ENCODE results near the gene PCP4.
A peak's percentile ranks its signal among the peaks of the same experiment; 100 is the strongest.

The PCP4 gene

DNA sequence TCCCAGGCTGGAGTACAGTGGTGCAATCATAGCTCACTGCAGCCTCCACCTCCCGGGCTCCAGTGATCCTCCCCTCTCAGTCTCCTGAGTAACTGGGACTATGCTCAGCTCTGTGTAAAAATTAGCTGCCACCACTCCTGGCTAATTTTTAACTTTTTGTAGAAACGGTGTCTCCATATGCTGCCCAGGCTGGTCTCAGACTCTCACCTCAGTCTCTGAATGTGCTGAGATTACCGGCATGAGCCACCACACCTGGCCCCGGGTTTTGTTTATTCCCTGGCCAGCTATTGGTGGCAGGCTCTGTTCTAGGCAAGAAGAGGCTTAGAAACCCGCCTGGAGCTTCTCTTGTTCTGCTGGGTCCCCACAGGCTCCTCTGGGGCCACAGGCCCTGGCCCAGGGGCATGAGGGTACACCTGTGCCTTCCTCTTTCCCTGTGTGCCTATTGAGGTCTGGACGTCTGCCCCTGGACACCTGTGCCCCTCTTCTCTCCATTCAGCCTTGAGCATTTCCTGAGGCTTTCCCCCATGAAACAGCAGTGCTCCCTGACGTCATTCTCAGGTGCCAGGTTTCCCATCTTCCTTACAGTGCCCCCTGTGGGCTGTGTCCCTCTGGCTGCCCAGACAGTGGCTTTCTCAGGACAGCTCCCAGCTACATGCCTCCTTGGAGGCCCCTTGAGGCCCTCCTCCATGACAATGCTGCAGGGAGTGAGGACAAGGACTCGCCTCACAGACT lies 57.5 kb downstream of the PCP4 start:
- DNase-seq: no peak

DNA sequence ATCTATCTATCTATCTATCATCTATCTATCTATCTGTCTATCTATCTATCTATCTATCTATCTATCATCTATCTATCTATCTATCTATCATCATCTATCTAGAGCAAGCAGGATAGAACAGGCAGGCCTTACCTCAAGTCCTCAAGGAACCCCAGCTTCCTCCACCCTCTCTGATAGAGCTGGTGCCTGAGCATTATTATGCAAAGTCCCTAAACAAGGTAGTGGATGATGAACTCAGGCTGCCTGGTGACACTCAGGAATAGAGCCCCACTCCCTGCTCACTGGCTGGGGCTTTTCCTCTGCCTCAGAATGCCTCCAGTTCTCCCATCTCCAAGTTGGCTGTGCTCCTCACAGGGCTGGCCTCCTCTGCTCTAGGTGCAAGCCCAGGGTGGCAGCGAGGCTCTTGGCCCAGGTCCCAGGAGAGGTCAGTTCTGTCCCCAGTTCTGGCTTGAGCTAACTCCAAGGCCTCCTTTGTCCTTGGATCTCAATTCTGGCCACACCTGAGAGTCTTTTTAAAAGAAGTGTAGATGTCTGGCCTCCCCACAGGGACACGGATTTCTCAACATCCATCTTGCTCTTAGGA lies 60.2 kb downstream of the PCP4 start:
- DNase-seq: no peak

DNA sequence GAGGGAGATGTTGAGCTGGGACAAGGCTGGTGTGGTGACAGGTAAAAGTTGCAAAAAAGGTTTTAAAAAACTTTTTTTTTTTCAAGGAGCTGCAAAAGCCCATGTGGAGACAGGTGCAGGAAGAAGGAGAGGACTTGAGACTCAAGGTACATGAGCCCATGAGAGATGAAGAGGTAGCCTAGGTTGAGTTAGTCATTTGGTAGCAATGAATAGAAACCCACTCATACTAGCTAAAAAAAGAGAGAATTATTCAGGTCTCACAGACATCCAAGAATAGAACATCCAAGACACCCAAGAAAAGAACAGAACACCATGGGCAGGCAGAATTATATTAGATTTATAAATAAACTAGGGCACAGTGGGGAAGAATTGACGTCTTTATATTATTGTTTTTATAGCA lies 65.1 kb downstream of the PCP4 start:
- DNase-seq: no peak

DNA sequence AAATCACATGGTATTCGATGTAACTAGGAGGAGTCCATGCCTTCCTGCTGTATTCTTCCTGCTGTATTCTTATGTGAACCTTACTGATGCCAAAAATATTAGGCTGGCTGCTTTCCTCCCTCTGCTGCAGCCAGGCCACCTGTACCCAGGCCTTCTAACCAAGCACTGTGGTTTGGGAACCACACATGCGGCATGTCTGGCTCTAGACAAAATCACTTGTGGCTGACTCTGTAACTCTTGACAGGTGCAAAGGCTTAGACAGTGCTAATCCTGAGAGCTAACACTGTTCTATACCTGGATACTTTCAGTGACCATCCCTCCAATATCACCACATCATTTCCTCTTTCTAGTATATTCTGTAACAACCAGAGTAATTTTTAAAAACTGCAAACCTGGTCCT lies 67.7 kb downstream of the PCP4 start:
- peak; percentile 5 for DNase-seq

DNA sequence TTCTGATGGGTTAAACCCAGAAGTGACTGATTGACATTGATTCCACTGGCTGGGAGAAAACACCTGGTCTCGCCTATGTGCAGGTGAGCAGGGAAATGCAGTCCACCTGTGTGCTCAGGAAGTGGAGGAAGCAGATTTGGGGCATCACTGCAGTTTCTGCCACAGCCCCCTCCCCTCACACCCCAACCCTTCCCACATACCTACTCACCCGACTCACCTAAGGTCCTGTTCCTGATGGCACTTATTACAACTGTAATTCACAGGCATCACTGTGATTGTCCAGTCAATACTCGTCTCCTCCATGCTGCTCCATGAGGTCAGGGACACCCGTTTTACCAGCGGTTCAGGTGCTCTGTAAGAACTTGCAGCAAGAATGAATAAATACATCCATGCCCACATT lies 68.5 kb downstream of the PCP4 start:
- no peak for DNase-seq

DNA sequence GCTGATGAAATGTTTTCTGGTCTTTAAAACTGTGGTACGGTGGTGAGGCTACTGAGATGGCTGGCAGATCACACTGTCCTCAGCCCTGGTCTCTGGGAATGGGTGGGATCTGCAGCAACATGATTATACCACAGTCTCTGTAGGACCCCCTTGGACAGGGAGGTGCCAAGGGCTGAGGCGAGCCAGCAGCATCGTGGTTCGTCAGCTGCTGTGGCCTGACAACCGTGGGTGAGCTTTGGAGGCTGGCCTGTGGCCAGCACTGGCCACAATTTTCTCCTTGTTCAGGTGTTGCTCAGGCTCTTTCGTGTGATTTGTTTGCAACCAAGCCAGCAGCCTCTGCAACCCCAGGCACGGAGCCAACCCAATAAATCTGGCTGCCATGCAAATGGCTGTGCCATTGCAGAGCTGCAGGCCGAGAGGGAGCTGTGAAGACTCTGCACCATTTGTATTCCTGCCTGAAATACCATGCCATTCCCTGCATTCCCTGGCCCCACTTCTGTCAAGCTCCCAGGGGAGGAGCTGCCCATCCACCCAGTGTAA lies 70.9 kb downstream of the PCP4 start:
- DNase-seq: peak; percentile 77

DNA sequence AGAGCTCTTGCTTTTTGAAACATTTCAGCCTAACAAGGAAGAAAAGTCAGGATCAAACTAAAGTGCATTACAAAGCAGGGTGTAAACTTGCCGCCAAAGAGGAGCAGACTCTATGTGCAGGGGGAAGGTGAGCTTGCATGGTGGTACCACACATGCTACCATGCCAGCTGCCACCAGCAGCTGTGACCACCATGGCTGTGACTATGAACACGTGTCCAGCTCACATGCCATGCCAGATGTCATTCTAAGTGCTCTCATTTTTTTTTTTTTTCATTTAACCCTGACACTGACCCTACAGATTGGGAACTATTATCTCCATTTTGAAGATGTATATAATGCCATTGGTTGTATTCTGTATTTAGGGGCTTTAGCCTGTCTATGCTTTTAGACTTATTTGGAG lies 79.0 kb downstream of the PCP4 start:
- no peak for DNase-seq

DNA sequence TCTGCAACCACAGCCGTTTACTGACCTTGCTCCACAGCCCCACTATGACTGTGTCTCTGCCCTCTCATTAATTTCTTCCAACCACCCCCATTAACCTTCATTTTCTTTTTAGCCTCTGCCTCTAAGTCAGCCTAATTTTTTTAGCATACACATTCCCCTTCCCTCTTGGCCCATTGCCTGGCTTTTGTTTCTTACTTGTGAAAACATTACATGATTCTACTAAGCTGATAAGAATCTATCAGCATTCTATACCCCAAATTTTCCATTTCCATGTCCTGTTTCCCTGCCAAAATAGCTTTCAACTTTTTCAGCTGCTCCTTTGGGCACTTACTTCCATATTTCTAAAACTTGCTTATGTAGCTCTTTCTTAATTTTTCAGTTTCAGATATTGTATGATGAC lies 79.8 kb downstream of the PCP4 start:
- DNase-seq: peak; percentile 28

DNA sequence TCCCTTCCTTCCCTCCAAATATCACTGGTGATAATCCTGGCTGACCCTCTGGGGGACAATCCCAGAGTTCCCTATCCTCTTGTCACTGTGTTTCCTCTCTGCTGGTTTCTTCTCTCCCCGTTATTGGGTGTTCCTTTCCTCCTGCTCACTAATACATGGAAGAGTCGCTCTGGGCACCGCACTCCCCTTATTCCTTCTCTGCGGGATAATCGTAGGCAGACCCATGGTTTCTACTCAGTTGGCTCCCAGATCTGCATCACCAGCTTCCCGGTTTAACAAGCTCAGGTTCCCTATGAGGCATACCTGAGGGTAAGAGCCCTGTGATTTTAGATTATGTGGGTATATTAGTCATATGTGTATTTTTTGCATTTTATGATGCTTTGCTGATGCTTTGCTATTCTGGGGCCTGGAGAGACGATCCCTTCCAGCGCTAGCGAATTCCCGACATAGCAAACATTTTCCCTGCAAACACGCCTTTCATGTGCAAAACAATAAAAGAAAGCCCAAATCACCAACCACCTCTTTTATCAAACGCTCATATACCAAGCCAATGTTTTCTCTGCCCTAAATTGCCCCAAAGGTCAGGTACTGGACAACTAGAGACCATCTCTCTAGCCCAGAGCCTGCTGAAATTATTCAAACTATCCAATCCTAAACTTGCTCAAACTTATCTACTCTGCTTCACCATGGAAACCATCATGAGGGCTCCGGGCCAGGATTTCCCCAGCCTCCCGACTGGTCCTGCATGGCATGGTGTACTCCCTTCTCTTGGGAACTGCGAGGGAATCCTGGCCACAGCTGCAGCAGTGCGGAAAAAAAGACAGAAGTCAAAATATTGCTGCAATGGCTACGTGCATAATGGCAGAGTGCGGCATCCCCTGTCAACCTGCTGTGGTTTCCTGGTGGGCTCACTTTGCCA lies 84.2 kb downstream of the PCP4 start:
- DNase-seq: no peak

DNA sequence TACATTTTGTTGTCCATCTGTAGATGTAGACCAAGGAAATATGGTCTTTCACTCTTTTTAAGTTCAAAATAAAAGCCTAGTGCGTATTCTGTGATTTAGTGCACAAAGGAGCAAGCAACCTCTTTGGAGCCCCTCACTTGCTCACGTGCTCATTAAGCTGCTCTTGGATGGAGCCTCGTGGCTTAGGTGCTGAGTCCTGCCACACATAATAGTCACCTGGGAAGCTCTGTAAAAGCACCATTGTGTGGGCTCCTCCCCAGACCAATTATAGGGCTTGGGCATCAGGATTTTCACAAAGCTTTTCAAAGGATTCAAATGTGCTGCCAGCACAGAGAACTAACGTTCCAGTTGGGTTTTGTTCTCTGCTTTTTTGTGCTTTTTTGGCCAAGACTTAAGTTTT lies 85.0 kb downstream of the PCP4 start:
- DNase-seq: no peak

DNA sequence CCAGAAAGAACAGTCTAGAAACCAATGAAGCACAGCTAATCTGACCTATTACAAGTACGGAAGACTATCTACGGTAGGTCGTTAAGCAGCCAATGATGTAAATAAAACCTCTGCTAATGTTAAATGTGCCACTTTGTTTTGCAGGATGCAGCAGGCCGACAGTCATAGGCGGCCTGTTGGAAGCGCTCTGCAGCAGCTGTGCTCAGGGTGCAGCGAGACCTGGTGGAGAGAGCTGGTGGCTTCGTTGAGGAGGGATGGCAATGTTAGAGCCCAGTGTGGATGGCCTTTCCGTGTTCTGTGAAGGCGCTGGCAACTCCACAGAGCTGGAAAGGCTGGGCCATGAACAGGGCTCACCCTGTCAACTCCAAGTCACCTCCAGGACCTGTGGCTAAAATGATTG lies 87.3 kb downstream of the PCP4 start:
- DNase-seq: no peak

DNA sequence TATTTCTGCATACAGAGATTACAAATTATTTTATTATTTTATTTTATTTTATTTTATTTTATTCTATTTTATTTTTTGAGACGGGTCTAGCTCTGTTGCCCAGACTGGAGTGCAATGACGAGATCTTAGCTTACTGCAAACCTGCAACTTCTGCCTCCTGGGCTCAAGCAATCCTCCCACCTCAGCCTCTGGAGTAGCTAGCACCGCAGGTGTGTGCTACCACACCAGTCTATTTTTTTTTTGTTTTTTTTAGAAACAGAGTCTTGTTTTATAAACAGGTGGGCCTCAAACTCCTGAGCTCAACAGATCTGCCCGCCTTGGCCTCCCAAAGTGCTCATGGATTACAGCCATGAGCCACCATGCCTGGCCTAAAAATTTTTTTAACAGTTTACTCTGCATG lies 88.1 kb downstream of the PCP4 start:
- no peak for DNase-seq

DNA sequence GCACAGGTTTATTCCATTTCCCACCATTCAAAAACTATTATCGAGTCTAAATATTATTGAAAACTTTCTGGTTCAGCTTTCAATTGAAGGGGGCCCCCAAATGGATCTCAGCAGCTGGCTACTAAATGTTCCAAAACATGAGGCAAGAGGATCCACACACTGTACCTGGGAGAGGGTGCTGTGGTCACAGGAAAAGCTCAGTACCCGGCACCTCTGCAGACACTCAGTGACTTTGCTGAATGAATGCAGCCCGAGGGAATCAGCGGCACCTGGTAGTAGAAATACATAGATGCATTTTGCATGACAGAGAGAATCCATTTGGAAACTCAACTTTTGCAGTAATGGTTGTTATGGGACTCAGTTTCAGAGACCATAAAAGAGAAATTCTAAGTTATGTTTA lies 89.3 kb downstream of the PCP4 start:
- DNase-seq: no peak

DNA sequence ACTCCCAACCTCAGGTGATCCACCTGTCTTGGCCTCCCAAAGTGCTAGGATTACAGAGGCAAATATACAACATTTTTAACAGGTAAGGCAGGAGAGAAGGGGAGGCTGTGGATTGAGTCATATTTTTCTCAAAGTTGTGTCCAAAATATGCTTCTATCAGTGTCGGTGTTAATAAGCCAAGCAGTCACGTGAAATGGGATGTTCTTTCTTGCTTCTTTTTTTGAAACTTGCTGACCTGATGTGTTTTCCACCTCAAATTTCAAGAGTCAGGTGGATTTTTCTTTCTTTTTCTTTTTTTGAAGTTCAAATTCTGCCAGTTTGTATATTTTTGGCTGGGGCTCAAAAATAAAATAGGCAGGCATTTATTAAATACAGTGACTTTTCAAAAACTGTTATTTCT lies 91.5 kb downstream of the PCP4 start:
- no peak for DNase-seq

DNA sequence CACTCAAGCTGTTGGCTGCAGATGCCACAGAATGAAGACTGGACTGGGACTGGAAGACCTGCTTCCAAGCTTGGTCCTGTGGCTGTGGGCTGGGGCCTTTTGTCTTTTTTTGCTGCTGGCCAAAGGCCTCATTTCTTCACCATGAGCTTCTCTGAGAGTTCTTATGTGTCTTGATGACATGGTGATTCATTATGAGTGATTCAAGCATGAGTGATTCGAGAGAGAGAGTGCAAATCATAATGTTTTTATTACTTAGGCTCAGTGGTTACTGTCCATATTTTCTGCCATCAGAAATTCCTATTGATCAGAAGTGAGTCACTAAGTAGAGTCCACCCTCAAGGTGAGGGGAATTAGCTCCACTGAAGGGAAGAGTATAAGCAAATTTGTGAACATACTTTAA lies 94.0 kb downstream of the PCP4 start:
- no peak for DNase-seq

DNA sequence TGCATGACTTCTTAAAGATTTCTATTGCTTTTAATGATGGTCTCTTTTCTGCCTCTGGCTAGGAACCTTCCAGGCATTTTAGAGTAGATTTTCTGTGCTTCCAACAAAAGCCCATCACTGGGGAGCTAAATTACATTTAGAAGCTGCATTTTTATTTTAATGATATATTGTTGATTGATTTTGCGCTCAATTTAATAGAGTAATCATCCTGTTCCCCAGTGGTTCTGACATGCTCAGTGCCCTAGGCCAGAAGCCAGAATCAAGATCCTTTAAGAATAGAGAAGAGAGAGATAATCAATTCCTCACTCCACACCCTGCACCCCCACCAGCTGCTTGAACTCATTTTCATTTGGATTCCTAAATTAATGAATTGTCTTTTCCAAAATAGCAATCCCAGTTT lies 97.8 kb downstream of the PCP4 start:
- no peak for DNase-seq

DNA sequence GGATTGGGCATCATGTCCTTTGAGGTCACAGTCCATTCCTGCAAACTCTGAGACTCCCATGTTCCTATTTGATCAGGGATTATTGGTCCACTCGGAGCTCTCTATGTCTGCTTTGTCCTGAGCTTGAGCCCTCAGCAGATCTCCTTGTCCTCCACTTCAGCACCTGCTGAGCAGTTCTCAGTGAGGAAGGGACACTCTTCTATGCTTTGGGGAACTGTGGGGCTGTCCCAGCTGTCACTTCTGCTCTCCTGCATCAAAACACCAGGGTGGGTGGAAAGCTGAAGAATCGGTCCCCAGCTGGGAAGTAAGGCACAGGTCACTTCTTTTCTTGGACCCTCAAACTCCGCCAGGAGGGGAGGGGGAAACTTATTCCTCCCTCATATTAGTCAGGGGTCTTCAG lies 99.5 kb downstream of the PCP4 start:
- DNase-seq: no peak

DNA sequence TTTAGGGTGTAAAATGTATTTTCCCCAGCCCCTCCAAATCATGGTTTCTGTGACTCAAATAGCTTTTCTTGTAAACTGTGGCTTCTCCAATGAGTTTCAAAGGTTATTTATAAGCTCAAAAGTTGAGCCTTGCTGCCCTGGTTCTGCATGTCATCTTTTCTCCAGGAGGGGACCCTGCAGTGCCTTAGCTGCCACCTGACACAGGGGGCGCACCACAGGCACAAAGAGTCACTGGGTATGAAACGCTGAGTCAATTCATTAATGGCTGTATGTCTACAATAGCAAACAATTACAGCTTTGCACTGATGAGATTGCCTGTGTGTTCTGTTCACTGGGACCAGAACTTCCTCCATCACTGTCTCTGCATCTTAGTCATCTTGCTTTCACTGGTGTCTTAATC lies 100.8 kb downstream of the PCP4 start:
- no peak for DNase-seq

DNA sequence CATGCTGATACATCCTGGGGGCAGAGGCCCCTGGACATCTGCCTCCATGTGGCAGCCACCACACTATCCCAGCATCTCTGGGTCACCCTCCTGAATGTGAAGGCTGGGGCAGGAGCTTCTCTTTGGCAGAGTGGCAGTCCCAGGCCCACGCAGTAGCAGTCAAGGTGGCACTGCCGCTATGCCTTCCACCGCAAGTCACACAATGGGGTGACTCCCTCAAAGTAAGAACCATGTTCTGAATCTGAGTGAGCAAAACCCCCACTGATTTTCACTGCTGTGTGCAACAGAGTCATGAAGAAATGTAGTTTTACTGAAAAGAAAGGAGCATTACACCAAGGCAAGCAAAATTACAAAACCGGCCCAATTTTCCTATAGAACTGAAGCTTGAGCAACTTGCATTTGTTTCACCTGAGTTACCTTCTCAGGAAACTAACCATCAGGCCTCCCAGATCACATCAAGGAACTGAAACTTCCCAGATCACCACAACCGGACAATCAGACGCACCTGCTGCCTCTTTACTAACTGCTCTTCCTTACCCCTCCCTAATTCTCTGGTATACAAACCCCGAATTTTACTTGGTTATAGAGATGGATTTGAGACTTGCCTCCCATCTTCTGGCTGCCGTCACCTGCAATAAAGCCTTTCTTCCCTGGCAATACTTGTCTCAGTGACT lies 102.6 kb downstream of the PCP4 start:
- DNase-seq: no peak

DNA sequence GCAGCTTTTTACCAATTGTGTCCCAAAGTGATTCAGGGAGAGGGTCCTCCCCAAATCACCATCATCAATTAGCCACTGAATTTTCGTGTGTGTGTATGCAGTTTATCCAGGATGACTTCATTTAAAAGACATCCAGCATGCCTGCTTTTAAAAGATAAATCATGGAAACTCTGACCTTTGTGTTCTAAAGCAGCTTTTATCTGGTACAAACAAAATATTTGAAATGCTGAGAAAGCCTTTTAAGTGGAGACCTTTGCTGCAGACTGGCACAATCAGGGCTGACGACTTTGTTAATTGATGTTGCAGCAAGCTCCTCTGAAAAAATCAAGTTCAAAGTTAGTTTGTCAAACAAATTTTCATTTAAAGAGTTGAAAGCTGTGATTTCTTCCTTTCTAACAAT lies 104.7 kb downstream of the PCP4 start:
- no peak for DNase-seq

DNA sequence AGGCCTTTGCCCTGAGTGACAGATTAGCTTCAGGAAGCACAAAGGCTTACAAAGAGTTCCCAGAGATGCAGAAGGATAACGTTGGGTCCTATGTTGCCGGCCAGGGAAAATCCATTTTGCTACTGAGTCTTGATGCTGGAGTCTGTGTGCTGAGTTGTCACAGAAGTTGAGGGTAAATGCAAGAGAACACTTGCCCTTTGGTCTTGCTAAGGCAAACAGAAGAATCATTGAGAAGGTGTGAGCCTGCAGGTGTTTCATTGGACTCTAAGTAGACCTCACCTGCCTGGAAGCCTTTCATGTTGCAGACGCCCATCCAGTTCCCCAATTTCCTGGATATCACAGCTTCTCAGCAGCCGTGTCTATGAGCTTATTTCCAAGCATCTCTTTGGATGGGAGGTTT lies 105.2 kb downstream of the PCP4 start:
- DNase-seq: no peak

DNA sequence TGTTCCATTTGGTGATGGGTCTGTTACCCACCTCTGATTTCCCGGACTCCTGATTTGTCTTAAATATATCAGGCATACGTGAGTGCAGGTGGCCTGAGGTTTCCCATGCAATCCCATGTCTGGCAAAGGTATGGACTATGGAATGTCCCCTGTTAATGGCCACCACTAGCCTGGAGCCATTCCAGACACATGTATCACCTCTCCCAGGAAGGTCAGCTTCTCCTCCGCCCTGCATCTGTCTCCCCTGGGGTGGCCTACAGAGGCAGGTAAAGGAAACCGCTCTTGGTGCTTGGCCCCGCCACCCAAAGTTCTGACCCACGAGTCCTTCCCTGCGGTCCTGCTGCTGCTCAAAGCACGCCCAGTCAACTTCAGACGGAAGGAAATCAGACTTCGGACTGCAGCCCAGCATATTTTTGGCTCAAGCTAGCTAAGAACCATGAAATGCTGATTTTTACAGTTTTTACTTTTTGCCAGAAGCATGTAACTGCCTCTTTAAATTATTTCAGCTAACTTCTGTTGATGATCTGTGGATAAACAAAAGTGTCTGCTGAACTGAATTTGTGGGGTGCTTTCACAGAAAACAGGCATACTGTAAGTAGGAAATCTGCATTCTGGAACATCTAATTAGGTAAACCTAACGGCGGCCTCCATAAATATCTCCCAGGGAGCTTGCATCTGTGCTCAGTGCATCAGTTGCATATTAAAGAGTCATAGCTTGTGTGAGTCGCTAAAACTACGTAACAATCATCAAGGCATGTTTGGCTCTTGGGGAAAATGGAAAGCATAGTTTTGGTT lies 105.9 kb downstream of the PCP4 start:
- DNase-seq: no peak

All from DMS79 treated with DMSO at 0.1 percent for 48 hours (cell line).